Measurements from ENCODE around the gene GNAQ.

Gene GNAQ

GRCh38 chr9:78003730-78004129, 27.9 kb downstream of the GNAQ start:
- DNase-seq (ENCODE audit: low read depth): no peak

- DNase-seq (ENCODE audit: low read depth): peak; percentile 67
Observed at GRCh38 chr9:78001946-78002731, 29.5 kb downstream of the GNAQ start.

DNA sequence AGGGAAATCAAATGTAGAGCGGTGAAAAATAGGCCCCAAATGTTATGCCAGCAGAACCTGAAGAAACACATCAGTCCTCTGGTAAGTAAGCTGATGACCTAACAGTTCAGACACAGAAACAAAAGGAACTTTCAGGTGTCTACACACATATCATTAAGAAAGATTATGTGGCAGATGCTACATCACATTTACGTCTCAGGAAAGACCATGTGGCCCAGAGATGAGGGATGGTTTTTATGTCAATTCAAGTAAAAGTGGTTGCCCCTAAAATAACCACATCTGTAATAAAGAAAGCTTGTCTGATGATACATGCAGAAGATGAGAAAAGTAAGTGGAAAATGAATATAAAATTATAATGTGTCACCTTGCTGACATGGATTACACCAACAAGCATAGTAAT, 31.4 kb downstream of the GNAQ start:
- DNase-seq (ENCODE audit: low read depth): no peak

GRCh38 chr9:77999231-77999631, 32.4 kb downstream of the GNAQ start:
- peak; percentile 73 for DNase-seq (ENCODE audit: low read depth)

DNA sequence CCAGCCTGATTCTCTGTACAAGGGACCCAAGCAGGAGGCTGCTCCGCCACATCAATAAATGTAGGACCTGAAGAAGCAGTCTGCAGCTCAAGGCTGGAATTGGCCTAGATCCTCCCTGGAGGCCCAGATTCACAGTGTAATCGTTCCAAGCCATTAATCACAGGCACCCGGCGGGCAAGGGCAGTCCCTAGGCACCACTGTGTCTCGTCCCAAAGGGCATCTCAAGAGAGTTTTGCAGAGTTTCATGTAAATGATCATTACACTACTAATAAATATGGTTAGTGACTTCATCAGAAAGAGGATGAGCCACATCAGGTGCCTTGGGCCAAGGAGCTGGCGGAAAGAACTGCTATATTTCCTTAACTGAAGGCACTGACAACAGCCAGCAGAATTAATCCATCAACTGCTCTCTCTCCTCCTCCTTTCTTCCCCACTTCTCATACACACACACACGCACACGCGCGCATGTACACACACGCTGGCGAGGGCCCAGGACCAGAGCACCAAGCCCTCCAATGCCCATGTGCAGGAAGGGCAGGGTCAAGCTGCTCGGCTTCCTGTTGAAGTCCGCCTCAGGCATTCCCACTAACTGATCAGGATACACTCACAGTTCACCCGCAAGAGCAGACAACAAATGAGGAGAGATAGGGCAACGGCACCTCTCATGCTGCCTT, 33.9 kb downstream of the GNAQ start:
- no peak for DNase-seq (ENCODE audit: low read depth)

DNA sequence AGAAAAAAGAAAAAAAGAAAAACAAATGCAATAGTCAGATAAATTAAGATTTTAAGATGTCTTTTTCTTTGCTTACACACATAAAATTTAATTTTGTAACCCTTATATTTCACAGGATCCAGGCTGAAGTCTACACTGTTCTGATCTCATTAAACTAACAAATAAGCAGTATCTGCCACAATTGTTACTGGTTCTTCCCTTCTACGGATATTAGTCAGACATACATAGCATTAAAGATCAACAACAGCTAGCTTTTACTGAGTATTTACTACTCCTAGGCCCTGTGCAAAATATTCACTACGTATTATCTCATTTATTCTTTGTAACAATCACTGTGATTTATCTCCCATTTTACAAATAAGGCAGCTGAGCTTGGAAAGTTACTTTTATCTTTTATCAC, 34.9 kb downstream of the GNAQ start:
- DNase-seq (ENCODE audit: low read depth): no peak

DNA sequence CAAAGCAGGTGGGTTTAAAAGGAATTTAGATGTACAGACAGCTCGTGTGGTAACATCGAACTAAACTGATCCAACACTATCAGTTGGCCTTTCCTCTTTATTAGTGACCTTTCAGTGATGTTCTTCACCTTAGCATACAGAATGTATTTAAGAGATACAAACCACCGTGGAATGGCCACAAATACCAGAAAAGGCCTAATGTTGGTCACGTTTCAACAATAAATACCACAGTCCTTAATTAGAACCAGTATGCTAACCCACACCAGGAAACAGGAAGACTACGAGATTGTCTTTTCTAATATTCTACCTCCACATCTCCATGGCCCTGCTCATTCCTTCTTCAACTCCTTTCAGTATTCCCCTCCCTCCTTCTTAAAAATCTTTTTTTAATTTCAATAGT, 40.4 kb downstream of the GNAQ start:
- peak; percentile 51 for DNase-seq (ENCODE audit: low read depth)

DNA sequence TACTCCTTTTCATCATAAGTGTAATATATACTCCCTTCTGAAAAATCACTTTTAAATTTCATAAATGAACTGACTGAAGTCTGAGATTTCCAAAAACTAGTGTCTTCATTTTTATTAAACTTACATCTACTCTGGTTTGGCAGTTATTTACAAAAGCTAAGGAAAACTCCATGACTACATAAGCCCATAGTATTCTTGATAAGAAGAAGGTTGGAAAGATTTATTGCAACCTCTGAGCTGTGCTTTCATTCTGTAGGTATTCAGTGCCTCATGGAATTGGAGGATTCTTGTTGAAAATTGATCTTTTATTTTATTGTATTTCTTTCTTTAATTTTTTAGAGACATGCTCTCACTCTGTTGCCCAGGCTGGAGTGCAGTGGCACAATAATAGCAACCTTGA, 41.7 kb downstream of the GNAQ start:
- no peak for DNase-seq (ENCODE audit: low read depth)

GRCh38 chr9:77989458-77989857, 42.2 kb downstream of the GNAQ start:
- DNase-seq (ENCODE audit: low read depth): no peak

- DNase-seq (ENCODE audit: low read depth): no peak
Observed at GRCh38 chr9:77988630-77989029, 43.0 kb downstream of the GNAQ start.

- no peak for DNase-seq (ENCODE audit: low read depth)
Observed at GRCh38 chr9:77987880-77988525, 43.6 kb downstream of the GNAQ start.

DNA sequence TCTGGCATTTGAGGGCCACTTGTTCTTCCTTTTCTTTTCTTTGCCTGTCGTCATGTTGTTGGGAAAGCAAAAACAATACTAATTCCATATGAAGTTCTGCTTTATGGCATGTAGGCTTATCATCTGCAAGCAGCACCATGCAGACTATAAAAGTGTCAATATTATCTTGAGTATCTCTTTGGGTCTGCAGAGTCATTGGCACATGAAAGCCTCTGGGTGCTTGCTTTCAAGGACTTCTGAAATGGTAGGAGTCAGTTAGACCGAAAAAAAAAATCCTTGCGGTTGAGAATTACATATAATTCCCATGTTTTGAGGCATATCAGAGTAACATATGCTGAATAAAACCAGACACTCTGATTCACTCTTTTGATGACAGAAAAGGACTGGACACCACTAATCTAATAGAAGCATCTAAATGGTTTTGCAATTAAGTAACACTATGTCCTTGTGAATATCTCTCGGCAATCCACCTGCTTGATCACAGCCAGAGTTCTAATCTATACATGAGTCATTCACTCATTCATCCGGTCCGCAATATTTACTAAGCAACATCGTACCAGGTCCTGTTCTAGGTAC, 44.4 kb downstream of the GNAQ start:
- no peak for DNase-seq (ENCODE audit: low read depth)

DNA sequence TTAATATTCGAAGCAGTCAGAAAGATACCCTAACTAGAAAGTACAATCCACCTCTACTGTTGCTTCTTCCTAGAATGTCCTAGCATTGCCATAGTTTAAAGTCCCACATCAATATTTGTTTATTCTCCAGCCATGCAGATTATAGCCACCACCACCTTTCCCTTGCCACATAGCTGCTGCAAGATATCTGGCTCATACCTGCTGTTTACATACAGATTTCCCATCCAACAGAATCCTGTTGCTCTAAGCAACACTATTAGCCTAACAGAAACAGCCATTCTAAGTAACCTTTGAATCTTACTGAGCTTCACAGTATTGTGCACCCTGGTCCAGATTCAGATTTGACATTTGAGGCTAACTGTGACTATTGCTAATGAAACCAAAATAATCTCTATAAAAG, 45.6 kb downstream of the GNAQ start:
- no peak for DNase-seq (ENCODE audit: low read depth)

DNA sequence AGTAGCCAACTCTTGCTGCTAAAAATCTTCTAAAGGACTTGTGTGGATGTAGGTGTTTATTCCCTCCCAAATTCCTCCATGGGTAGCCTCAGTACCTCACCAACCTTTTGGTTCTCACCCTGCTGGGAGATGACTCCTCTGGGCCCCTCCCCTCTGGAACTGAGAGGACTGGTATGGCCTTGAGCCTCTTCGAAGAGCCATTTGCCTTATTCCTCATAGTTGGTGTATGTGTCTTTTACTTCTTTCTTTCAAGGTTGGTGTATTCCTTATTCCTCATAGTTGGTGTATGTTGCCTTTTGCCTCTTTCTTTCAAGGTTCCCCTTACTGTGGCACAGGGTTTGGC, 48.3 kb downstream of the GNAQ start:
- no peak for DNase-seq (ENCODE audit: low read depth)

DNA sequence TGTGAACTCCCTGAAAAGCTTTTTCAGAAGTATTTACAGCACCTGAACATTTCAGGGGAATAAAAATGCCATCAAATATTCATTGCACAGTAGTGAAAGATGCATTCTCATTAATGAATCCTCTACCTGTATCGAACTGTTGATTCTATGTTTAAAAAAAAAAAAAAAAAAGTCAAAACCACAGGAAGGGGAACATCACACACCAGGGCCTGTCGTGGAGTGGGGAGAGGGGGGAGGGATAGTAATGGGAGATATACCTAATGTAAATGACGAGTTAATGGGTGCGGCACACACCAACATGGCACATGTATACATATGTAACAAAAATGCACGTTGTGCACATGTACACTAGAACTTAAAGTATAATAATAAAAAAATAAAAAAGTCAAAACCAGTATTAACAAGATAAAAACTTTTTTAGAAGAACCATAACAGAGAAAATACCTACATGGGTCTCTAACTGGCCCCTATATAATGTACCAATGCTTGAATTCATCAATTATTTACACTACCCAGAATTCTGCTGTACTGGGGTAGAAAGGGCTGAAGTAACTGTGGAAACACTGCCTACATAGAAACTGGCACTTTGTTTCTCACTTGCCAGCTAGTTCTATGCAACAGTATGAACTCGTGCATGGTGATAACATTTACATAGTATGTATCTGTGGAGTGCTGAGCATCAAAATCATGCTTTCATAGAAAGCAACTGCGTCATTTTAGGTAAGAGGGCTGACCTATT, 48.9 kb downstream of the GNAQ start:
- DNase-seq (ENCODE audit: low read depth): no peak

- DNase-seq (ENCODE audit: low read depth): no peak
Observed at GRCh38 chr9:77981907-77982306, 49.7 kb downstream of the GNAQ start.

DNA sequence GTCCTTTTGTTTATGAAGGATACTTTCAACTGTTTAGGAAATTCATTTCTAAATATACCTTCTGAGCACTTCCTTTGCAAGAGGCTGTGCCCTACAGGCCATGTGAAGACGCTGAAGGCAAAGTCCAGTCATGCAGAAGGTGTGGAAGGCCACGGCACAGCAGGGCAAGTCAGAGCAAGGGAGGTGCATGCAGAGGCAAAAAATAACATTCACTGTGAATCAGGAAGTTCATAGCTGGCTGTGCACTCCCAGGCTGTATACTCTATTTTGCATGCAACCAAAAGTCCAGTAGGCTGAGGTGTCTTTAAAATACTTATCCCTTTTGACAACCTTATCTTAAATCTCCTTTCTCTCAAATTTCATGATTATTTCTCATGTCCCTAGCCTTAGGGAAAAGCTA, 50.3 kb downstream of the GNAQ start:
- peak; percentile 76 for DNase-seq (ENCODE audit: low read depth)

GRCh38 chr9:77980622-77981021, 51.0 kb downstream of the GNAQ start:
- DNase-seq (ENCODE audit: low read depth): peak; percentile 48

GRCh38 chr9:77978086-77978781, 53.4 kb downstream of the GNAQ start:
- peak; percentile 31 for DNase-seq (ENCODE audit: low read depth)

DNA sequence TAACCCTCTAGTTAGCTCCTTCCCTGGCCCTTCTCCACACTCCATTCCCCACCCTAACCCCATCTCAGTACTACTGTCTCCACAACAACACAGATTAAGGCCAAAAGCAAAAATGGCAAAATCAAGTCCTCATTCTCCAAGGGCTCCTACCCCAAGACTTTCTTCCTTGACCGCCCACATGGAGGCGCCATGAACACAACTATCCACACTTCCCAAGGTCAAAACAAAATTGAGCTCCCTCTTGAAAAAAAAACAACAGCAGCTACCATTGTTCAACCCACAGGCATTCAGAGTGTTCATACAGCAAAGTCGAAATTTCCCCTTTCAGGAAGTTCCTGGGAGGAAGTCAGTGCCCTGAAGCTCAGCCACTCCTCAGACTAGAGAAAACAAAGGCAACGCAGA, 54.4 kb downstream of the GNAQ start:
- peak; percentile 88 for DNase-seq (ENCODE audit: low read depth)

GRCh38 chr9:77975806-77976205, 55.8 kb downstream of the GNAQ start:
- DNase-seq (ENCODE audit: low read depth): no peak

- DNase-seq (ENCODE audit: low read depth): no peak
Observed at GRCh38 chr9:77975036-77975435, 56.6 kb downstream of the GNAQ start.
